ENCODE measurements around the gene TGM2. TPM values are rescaled to one million over a fixed set of nuclear protein-coding genes. Genes with fewer than 3 reads are reported as not detected.

The TGM2 gene
- polyA plus RNA-seq, 1 donor from 2014 or later, result not detected

DNA sequence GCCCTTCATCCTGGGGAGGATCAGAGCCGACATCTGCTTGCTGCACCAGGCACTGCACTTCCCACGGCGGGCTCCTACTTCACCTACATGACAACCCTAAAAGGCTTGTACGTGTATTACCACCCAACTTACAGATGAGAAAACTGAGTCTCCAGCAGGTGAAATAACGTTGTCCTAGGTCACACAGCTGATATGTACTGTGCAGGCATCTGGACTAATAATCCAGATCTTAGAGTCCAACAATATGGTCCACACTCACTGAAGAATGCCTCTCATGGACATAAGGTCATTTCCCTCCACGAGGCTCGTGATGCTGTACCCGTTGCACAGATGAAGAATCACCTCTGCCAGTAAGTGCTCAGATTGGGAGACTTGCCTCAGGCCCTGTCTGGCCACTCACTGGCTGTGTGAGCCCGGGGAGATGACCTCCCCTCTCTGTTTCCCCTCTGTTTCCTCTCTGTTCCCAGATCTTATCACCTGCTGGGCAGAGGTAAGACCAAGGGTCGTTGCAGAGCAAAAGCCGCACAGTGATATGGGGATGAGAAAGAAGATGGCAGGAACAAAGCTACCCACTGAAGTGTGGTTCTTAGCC, 32.1 kb downstream of the TGM2 start:
- no peaks in the 10 kb centered on the region for H4K20me1 ChIP-seq (ENCODE audit: insufficient read depth)
- no peak overlapping the region for H3K4me3 ChIP-seq (ENCODE audit: low read length)
- no peak overlapping the region for H2AFZ ChIP-seq (ENCODE audit: low read depth, low read length)
- TF ChIP-seq, protein P1, sequence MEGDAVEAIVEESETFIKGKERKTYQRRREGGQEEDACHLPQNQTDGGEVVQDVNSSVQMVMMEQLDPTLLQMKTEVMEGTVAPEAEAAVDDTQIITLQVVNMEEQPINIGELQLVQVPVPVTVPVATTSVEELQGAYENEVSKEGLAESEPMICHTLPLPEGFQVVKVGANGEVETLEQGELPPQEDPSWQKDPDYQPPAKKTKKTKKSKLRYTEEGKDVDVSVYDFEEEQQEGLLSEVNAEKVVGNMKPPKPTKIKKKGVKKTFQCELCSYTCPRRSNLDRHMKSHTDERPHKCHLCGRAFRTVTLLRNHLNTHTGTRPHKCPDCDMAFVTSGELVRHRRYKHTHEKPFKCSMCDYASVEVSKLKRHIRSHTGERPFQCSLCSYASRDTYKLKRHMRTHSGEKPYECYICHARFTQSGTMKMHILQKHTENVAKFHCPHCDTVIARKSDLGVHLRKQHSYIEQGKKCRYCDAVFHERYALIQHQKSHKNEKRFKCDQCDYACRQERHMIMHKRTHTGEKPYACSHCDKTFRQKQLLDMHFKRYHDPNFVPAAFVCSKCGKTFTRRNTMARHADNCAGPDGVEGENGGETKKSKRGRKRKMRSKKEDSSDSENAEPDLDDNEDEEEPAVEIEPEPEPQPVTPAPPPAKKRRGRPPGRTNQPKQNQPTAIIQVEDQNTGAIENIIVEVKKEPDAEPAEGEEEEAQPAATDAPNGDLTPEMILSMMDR (IDR thresholded peaks at IDR 0.05; ENCODE audit: poor library complexity, severe bottlenecking), result no peak
- TF ChIP-seq POLR2AphosphoS5 (IDR thresholded peaks at IDR 0.05) (no peak), MXI1 (conservative IDR thresholded peaks at IDR 0.05; ENCODE audit: poor library complexity, severe bottlenecking) (no peak), EZH2 (IDR thresholded peaks at IDR 0.05; ENCODE audit: borderline replicate concordance, insufficient read depth, low read length, poor library complexity, severe bottlenecking) (no peak), SMC3 (conservative IDR thresholded peaks at IDR 0.05; ENCODE audit: poor library complexity) (no peak), TAF1 (IDR thresholded peaks at IDR 0.05; ENCODE audit: low read depth) (no peak), EP300 (conservative IDR thresholded peaks at IDR 0.05; ENCODE audit: poor library complexity, severe bottlenecking) (no peak), RAD21 (conservative IDR thresholded peaks at IDR 0.05) (no peak)
- TF ChIP-seq, protein P2, sequence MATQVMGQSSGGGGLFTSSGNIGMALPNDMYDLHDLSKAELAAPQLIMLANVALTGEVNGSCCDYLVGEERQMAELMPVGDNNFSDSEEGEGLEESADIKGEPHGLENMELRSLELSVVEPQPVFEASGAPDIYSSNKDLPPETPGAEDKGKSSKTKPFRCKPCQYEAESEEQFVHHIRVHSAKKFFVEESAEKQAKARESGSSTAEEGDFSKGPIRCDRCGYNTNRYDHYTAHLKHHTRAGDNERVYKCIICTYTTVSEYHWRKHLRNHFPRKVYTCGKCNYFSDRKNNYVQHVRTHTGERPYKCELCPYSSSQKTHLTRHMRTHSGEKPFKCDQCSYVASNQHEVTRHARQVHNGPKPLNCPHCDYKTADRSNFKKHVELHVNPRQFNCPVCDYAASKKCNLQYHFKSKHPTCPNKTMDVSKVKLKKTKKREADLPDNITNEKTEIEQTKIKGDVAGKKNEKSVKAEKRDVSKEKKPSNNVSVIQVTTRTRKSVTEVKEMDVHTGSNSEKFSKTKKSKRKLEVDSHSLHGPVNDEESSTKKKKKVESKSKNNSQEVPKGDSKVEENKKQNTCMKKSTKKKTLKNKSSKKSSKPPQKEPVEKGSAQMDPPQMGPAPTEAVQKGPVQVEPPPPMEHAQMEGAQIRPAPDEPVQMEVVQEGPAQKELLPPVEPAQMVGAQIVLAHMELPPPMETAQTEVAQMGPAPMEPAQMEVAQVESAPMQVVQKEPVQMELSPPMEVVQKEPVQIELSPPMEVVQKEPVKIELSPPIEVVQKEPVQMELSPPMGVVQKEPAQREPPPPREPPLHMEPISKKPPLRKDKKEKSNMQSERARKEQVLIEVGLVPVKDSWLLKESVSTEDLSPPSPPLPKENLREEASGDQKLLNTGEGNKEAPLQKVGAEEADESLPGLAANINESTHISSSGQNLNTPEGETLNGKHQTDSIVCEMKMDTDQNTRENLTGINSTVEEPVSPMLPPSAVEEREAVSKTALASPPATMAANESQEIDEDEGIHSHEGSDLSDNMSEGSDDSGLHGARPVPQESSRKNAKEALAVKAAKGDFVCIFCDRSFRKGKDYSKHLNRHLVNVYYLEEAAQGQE (IDR thresholded peaks at IDR 0.05; ENCODE audit: borderline replicate concordance), result no peak
- no peaks in the 10 kb centered on the region for H3K36me3 ChIP-seq (ENCODE audit: insufficient read depth, low read length)
- H3K79me2 ChIP-seq (replicated peaks; ENCODE audit: insufficient read depth, low read length), result no peaks in the 10 kb centered on the region
- H3K9ac ChIP-seq (ENCODE audit: low read length), result no peak overlapping the region
- no peak overlapping the region for H3K27ac ChIP-seq (ENCODE audit: low read length)
- no peaks in the 10 kb centered on the region for H3K9me2 ChIP-seq (ENCODE audit: insufficient read depth, low read length)
- no peak overlapping the region for H3K4me2 ChIP-seq (ENCODE audit: low read length)
- no peaks in the 10 kb centered on the region for H3K27me3 ChIP-seq (ENCODE audit: insufficient read depth, low read depth, low read length)
- H3F3A ChIP-seq (ENCODE audit: insufficient read depth, low read length, poor library complexity, severe bottlenecking), result no peaks in the 10 kb centered on the region
- no peaks in the 10 kb centered on the region for H3K9me3 ChIP-seq (ENCODE audit: low read length)

DNA sequence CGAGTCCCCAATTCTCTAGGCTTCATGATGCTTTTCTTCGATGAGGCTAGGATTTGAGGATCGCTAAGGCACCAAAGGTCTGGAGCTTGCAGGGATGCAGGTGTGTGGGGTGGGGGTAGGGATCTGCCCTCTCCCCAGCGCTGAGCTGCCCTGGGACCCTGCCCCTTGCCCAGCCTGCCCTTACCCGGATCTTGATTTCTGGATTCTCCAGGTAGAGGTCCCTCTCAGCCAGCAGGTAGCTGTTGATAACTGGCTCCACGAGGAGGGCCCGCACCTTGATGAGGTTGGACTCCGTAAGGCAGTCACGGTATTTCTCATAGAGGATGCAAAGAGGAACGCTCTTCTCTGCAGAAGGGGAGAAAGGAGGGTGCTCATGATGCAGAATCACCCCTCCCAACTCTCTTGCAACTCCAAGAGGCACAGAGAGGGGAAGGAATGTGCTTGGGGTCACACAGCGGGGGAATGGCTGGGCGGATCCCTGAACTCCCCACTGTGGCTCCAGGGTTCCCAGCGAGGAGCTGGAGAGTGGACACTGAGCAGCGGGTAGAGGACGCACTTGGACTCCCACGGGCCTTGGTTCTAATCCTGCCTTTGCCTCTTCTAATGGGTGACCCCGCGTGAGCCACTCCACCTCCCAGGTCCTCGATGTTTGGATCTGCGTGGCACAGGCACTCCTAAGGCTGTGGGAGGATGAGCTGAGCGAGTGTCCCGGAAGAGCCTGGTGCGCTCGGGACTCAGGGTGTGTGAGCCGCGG, 32.7 kb downstream of the TGM2 start:
- Histone ChIP-seq H3K79me2 (replicated peaks; ENCODE audit: insufficient read depth, low read length) (no peaks in the 10 kb centered on the region), H3K9ac (ENCODE audit: low read length) (no peak overlapping the region), H3K4me2 (ENCODE audit: low read length) (no peak overlapping the region), H3K36me3 (ENCODE audit: insufficient read depth, low read length) (no peaks in the 10 kb centered on the region), H2AFZ (ENCODE audit: low read depth, low read length) (no peak overlapping the region), H3K27ac (ENCODE audit: low read length) (no peak overlapping the region), H3K4me3 (ENCODE audit: low read length) (no peak overlapping the region), H3K9me2 (ENCODE audit: insufficient read depth, low read length) (no peaks in the 10 kb centered on the region), H4K20me1 (ENCODE audit: insufficient read depth) (no peaks in the 10 kb centered on the region), H3K27me3 (ENCODE audit: insufficient read depth, low read depth, low read length) (no peaks in the 10 kb centered on the region), H3F3A (ENCODE audit: insufficient read depth, low read length, poor library complexity, severe bottlenecking) (no peaks in the 10 kb centered on the region), H3K9me3 (ENCODE audit: low read length) (no peaks in the 10 kb centered on the region)
- TF ChIP-seq POLR2AphosphoS5 (IDR thresholded peaks at IDR 0.05) (no peak), EP300 (conservative IDR thresholded peaks at IDR 0.05; ENCODE audit: poor library complexity, severe bottlenecking) (no peak), RAD21 (conservative IDR thresholded peaks at IDR 0.05) (no peak), MXI1 (conservative IDR thresholded peaks at IDR 0.05; ENCODE audit: poor library complexity, severe bottlenecking) (no peak), EZH2 (IDR thresholded peaks at IDR 0.05; ENCODE audit: borderline replicate concordance, insufficient read depth, low read length, poor library complexity, severe bottlenecking) (no peak), TAF1 (IDR thresholded peaks at IDR 0.05; ENCODE audit: low read depth) (no peak), SMC3 (conservative IDR thresholded peaks at IDR 0.05; ENCODE audit: poor library complexity) (no peak)
- TF ChIP-seq, protein P2 (IDR thresholded peaks at IDR 0.05; ENCODE audit: borderline replicate concordance), result no peak
- TF ChIP-seq, protein P1 (IDR thresholded peaks at IDR 0.05; ENCODE audit: poor library complexity, severe bottlenecking), result no peak

Measured in neural cell (in vitro differentiated cells).